LNCaP clone FGC (cell line): ENCODE data around the gene CLCN6.

ENCODE experiments used
- DNase-seq: peaks from one replicate; pipeline ENCODE4 v3.0.0-alpha.2; 2011; ENCODE audit warnings: low read depth
- H3K4me3 ChIP-seq: 2 replicates; pipeline ENCODE4 v1.5.1; 2011; ENCODE audit warnings: mild to moderate bottlenecking, low read depth, low read length, control low read depth
- CTCF ChIP-seq: IDR thresholded peaks from 2 replicates; pipeline ENCODE4 v1.5.1; 2012; ENCODE audit warnings: mild to moderate bottlenecking; ENCODE audit not compliant: control insufficient read depth, insufficient read depth; ENCODE audit errors: extremely low read depth

CLCN6 gene

GRCh38 chr1:11784993-11785769 lies 20.8 kb upstream of the CLCN6 start:
- H3K4me3 ChIP-seq, result no peak overlapping the region
- peak; percentile 86 for TF ChIP-seq CTCF
- DNase-seq, result no peak

DNA sequence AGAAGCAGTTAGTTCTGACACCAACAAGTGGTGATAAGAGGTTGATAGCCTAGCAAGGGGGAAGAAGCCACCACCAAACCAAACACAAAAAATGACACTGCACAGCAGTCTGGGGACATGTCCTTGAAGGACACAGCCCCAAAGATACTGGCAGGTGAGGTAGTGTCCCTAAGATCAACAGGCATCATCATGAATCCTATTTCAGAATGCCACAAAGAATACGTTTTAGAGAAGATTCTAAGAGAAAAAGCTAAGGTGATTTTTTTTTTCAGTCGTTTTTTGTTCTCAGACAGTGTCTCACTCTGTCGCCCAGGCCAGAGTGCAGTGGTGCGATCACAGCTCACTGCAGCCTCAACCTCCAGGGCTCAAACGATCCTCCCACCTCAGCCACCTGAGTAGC lies 19.8 kb upstream of the CLCN6 start:
- DNase-seq, result no peak
- no peak for TF ChIP-seq CTCF
- H3K4me3 ChIP-seq, result no peak overlapping the region

DNA sequence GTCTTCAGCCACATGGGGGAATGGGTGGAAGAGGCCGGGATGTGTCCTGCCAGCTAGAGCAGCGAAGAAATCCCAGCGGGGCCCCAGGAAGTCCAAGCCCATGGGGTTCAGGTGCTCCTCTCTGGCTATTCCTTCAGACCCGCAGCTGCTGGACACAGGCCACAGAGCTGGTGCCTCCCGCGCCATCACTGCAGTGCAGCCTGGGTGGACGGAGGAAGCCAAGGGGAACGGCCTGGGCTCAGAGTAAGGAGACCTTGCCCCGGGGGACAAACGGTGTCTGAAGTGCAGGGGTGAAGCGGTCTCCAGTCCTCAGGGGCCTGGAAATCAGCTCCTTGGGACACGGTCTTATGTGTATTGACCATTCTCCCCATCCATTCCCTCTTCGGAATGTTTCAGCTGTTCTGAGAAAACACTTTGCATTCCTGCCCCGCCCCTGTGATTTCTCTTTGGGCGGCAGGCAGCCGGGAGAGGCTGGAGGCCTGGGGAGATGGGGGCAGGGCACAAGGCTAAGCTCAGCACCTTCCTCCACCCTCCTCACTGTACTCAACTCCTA lies 18.7 kb upstream of the CLCN6 start:
- H3K4me3 ChIP-seq, result no peak overlapping the region
- no peak for DNase-seq
- TF ChIP-seq CTCF, result no peak

DNA sequence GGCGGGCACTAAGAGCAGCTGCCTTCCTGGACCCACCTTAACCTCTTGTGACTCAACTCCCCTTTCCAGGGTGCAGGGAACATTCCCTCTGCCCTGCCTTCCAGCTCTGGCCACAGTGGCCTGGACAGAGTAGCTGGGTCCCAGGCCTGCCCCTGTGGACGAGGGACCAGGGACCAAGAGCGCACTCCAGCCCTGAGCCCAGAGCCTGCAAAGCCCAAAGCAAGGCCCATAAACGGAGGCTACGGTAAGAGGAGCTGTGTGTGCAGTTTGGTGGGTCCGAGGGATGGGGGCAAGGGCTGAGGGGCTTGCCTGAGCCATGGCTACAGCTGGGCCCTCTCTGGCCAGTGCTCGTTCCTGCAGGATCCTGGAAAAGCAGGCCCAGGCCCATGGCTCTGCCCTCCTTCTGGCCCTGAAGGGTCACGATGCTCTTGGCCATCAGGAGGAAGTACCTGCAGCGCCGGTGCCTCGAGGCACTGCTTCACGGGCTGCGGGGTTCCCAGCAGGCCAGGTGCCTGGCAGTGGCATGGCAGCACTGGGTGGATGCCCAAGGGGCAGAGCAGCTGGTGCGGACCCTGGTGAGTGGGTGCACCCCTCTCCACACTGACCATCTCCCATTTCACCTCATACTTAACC lies 18.1 kb upstream of the CLCN6 start:
- H3K4me3 ChIP-seq, result no peak overlapping the region
- no peak for DNase-seq
- TF ChIP-seq CTCF, result no peak

DNA sequence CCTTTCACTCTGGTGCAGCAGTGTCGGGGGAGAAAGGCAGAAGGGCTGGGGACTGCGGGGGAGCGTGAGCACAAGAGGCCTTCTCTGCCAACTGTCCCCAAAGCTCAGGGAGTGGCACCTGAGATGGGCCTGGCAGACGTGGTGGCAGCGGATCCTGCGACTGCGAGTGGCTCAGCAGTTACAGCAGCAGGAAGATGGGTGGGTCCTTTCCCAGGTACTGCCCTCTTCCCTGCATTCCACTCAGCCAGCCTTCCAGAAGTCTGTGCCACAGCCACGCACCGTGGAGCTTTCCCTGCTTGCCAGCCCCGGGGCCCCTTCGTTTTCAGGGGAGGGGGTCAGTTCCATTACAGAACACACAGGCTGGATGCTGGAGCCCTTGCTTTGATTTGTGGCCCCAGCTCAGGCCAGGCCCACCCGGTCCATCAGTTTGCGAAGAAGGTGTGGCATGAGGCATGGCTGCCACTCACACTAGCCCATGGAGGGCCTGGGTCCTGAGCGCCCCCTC lies 17.4 kb upstream of the CLCN6 start:
- no peak for DNase-seq
- TF ChIP-seq CTCF, result no peak

DNA sequence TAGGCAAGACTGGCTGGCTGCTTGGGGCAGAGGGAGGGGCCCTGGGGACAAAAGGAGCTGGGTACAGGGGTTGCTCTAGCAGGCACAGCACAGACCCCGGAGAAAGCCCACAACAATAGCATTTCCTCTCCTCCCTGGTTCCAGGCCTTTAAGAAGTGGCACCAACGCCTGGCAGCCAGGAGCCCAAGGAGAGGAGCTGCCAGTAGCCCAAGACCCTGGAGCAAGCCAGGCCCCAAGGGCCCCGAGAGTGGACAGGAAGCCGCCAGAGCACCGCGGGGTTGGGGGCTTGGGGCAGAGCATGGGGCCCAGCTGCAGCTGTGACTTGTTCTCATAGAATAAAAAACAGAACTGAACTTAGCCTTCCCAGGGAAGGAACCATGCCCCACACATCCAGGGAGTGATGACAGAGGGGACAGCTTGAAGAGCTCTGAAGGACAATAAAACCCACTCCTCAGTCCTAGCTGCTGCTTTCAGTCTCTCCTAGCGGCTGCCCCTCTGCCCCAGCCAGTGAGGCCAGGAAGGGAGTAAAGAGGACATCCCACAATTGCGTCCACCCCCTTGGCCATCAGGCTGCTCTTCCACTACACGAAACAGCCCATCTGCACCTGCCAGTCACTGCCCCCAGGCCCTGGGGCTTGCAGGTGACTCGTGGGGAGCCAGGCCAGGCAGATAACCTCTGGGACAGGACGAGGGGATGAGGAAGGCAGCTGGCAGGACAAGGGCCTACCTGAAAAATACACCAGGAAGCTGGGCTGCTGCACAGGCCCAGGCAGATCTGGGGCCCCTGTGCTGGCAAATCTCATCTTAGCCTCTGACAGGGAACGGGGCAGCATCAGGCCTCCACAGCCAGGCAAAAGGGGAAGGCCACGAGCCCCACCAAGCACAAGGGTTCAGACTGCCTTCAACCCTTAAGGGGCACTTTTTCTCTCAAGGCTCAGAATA lies 16.6 kb upstream of the CLCN6 start:
- H3K4me3 ChIP-seq, result no peak overlapping the region
- DNase-seq, result no peak
- no peak for TF ChIP-seq CTCF

More for the DNA sequence above, 17.4 kb upstream of the CLCN6 start:
- no peak overlapping the region for H3K4me3 ChIP-seq
